PFSK-1 (cell line): Measurements from ENCODE around the gene HOXB6.

Experiments
- REST ChIP-seq, 2 experiments: IDR thresholded peaks; 2 replicates each; pipeline versions ENCODE4 v1.6.1 to v1.8.0; 2011 to 2012; ENCODE audit warnings: low read depth in 2 of 2, low read length in 2 of 2, control low read depth in 1 of 2, inconsistent platforms in 1 of 2, mild to moderate bottlenecking in 1 of 2, moderate library complexity in 1 of 2; ENCODE audit not compliant: insufficient read depth in 1 of 2
- SIN3A ChIP-seq: IDR thresholded peaks from 2 replicates; pipeline ENCODE4 v1.6.1; 2012; ENCODE audit warnings: mild to moderate bottlenecking, low read length, moderate library complexity, borderline replicate concordance; ENCODE audit not compliant: insufficient read depth
- TAF1 ChIP-seq: IDR thresholded peaks from 2 replicates; pipeline ENCODE4 v1.6.1; 2012; ENCODE audit warnings: low read length, control low read depth, borderline replicate concordance; ENCODE audit not compliant: insufficient read depth

- TF ChIP-seq SIN3A (no peak), TAF1 (no peak), REST (IDR thresholded peaks at IDR 0.05; ENCODE audit: insufficient read depth in 1 of 2, low read depth in 2 of 2, low read length in 2 of 2) (no peak)
These were observed 7.1 kb upstream of the HOXB6 start for GRCh38 chr17:48611681-48612455.
